Measurements from ENCODE around the gene SLC41A1. TPM values are rescaled to one million over a fixed set of nuclear protein-coding genes. Genes with fewer than 3 reads are reported as not detected.

Gene SLC41A1
- total and polyA plus RNA-seq, 9 of the 15 experiments (the other 6 are each of a cell fraction or from before 2014, with no cell fraction given), result 4.1 to 29.3 (median 11.4) TPM

DNA sequence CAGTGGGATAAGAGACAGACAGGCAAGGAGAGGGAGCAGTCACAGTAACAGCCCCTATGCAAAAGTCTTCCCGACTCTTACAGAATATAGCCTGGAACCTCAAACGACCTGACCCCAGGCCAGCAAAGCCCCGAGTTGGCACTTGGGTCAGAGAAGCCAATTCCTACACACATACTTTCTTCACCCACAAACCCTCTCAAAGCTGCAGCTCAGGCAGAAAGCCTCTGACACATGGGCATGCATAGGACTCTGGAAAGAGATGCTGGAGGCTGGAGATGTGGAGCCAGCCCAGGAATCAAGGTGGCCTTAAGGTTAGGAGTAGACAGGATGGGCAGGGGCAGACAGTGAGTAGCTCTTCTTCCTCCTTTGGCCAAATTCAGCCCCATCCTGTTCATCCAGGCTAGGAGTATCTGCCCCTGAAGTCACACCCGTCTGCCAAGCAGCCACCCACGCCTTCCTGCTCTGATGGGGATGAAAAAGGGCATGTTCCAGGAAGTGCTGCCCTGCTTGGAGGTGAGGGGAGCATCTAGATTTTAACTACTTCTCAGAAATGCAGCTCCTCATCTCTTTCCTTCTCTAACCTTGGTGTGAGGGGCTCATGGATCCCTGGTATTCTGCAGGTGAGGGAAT lies 7.8 kb downstream of the SLC41A1 start:
- no peak overlapping the region for H3K4me3 ChIP-seq
- no peaks in the 10 kb centered on the region for H3K27me3 ChIP-seq (ENCODE audit: control insufficient read depth in 2 of 2, insufficient read depth in 2 of 2, low read length in 2 of 2)
- H3K27ac ChIP-seq (ENCODE audit: extremely low read depth, low read depth, low read length), result no peak overlapping the region
- peaks cover 14 to 20% of the 10 kb centered on the region in 2 experiments; a peak in 4 of 5 replicates for H3K4me1 ChIP-seq (replicated peaks in 1 of 2; ENCODE audit: control insufficient read depth in 2 of 2, insufficient read depth in 2 of 2, low read length in 2 of 2)
- in situ Hi-C loops (cut with MboI), result no loop called here
- TF ChIP-seq EGR1 (conservative IDR thresholded peaks at IDR 0.05) (peak; percentile 68), HNRNPUL1 (IDR thresholded peaks at IDR 0.05; ENCODE audit: low read length) (no peak)
- ChIA-PET POLR2A (interaction anchor here (0.7 to 2.5 kb wide), 6 partner anchors 9 to 206 kb away, joined by 3 to 6 read pairs (median 4); partner anchors contain the start of gene NUCKS1), CTCF (ENCODE audit: low intra/inter-chr PET ratio) (no interaction called here)
- H3K4me2 ChIP-seq (ENCODE audit: insufficient read depth, low read length), result no peak overlapping the region
- H3K9me1 ChIP-seq (ENCODE audit: control insufficient read depth, insufficient read depth, low read length), result peaks cover 3% of the 10 kb centered on the region
- peaks cover 16% of the 10 kb centered on the region for H3K79me2 ChIP-seq (ENCODE audit: control insufficient read depth, insufficient read depth, low read length)
- H4K20me1 ChIP-seq (replicated peaks; ENCODE audit: control insufficient read depth, insufficient read depth, low read length), result peaks cover 22% of the 10 kb centered on the region
- intact Hi-C loops (cut with micrococcal nuclease), result no loop called here
- H3K9me3 ChIP-seq (replicated peaks; ENCODE audit: control insufficient read depth, insufficient read depth, low read depth, low read length), result no peaks in the 10 kb centered on the region
- no peak overlapping the region for H2AFZ ChIP-seq (ENCODE audit: low read depth, low read length)
- BruUV-seq (replicated peaks), result no TSS peak
- ATAC-seq (no peak), DNase-seq (ENCODE audit: extremely low read depth in 1 of 4, low spot score in 3 of 4) (no peak), FAIRE-seq (no peak)
- H3K9ac ChIP-seq (ENCODE audit: insufficient read depth in 1 of 2, low read depth in 2 of 2, low read length in 2 of 2), result no peak overlapping the region; a peak in 1 of 4 replicates
- 50% methylated on average over 5 of the region's 5 CpGs for WGBS (ENCODE audit: insufficient coverage, low coverage, missing lambda C conversion rate)
- H3K36me3 ChIP-seq (ENCODE audit: control insufficient read depth, insufficient read depth, low read length), result peaks cover 17% of the 10 kb centered on the region; the same call in 2 of the 3 replicates

DNA sequence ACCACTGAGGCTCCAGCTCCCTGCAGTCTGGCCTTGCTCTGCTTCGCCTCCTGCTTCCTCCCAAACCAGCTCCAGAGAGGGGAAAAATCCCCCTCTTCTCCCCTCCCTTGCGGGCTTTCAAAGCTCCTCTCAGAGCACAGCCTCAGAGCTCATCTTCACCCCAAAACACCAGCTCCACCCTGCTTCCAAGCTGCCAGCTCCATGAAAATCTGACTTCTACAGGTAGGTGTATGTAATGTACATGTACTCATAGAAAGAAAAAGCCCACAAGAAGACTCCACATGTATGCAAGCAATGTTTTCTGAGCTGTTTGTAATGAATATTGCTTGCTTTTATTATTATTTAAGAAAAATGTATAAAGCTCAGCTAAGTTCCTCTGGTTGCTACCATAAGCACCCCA lies 8.4 kb downstream of the SLC41A1 start:
- Histone ChIP-seq H3K9me3 (replicated peaks; ENCODE audit: control insufficient read depth, insufficient read depth, low read depth, low read length) (no peaks in the 10 kb centered on the region), H3K27me3 (ENCODE audit: control insufficient read depth in 2 of 2, insufficient read depth in 2 of 2, low read length in 2 of 2) (no peaks in the 10 kb centered on the region), H3K36me3 (ENCODE audit: control insufficient read depth, insufficient read depth, low read length) (peaks cover 17% of the 10 kb centered on the region; the same call in 2 of the 3 replicates), H3K4me2 (ENCODE audit: insufficient read depth, low read length) (no peak overlapping the region), H3K9ac (ENCODE audit: insufficient read depth in 1 of 2, low read depth in 2 of 2, low read length in 2 of 2) (peak overlapping the region in 1 of 2 experiments; percentile 56; a peak in 1 of 4 replicates), H4K20me1 (replicated peaks; ENCODE audit: control insufficient read depth, insufficient read depth, low read length) (peaks cover 19% of the 10 kb centered on the region), H3K4me1 (replicated peaks in 1 of 2; ENCODE audit: control insufficient read depth in 2 of 2, insufficient read depth in 2 of 2, low read length in 2 of 2) (peaks cover 10 to 15% of the 10 kb centered on the region in 2 experiments; a peak in 4 of 5 replicates), H3K9me1 (ENCODE audit: control insufficient read depth, insufficient read depth, low read length) (peaks cover 3% of the 10 kb centered on the region), H3K27ac (ENCODE audit: extremely low read depth, low read depth, low read length) (no peak overlapping the region), H2AFZ (ENCODE audit: low read depth, low read length) (no peak overlapping the region), H3K79me2 (ENCODE audit: control insufficient read depth, insufficient read depth, low read length) (peaks cover 10% of the 10 kb centered on the region; the same call in 1 of the 3 replicates), H3K4me3 (no peak overlapping the region)
- TF ChIP-seq, protein P1, sequence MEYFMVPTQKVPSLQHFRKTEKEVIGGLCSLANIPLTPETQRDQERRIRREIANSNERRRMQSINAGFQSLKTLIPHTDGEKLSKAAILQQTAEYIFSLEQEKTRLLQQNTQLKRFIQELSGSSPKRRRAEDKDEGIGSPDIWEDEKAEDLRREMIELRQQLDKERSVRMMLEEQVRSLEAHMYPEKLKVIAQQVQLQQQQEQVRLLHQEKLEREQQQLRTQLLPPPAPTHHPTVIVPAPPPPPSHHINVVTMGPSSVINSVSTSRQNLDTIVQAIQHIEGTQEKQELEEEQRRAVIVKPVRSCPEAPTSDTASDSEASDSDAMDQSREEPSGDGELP (CRISPR knock-in tag; IDR thresholded peaks at IDR 0.05; ENCODE audit: borderline replicate concordance), result no peak
- TF ChIP-seq SOX6 (IDR thresholded peaks at IDR 0.05), result no peak
- TF ChIP-seq, protein P2, sequence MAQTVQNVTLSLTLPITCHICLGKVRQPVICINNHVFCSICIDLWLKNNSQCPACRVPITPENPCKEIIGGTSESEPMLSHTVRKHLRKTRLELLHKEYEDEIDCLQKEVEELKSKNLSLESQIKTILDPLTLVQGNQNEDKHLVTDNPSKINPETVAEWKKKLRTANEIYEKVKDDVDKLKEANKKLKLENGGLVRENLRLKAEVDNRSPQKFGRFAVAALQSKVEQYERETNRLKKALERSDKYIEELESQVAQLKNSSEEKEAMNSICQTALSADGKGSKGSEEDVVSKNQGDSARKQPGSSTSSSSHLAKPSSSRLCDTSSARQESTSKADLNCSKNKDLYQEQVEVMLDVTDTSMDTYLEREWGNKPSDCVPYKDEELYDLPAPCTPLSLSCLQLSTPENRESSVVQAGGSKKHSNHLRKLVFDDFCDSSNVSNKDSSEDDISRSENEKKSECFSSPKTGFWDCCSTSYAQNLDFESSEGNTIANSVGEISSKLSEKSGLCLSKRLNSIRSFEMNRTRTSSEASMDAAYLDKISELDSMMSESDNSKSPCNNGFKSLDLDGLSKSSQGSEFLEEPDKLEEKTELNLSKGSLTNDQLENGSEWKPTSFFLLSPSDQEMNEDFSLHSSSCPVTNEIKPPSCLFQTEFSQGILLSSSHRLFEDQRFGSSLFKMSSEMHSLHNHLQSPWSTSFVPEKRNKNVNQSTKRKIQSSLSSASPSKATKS (CRISPR knock-in tag; IDR thresholded peaks at IDR 0.05), result no peak
- no peak for TF ChIP-seq MAFF (IDR thresholded peaks at IDR 0.05; ENCODE audit: low read length)
- TF ChIP-seq ZBTB8A (IDR thresholded peaks at IDR 0.05; ENCODE audit: partially characterized antibody), result no peak
- ChIA-PET POLR2A (interaction anchor here (0.6 to 2.5 kb wide), 9 partner anchors 8 to 859 kb away, joined by 3 to 6 read pairs (median 3); partner anchors contain the start of genes NUCKS1 and SLC41A1), CTCF (ENCODE audit: low intra/inter-chr PET ratio) (no interaction called here)
- ATAC-seq (no peak), DNase-seq (ENCODE audit: extremely low read depth in 1 of 4, low spot score in 3 of 4) (no peak), FAIRE-seq (no peak)
- BruUV-seq (replicated peaks), result no TSS peak
- intact Hi-C loops (cut with micrococcal nuclease) (no loop called here), in situ Hi-C loops (cut with MboI) (no loop called here)
- 67% methylated on average over 2 of the region's 2 CpGs for WGBS (ENCODE audit: insufficient coverage, low coverage, missing lambda C conversion rate)

Data from K562 (cell line).